ENCODE data around the gene HEATR1. TPM values are rescaled to one million over a fixed set of nuclear protein-coding genes. Genes with fewer than 3 reads are reported as not detected.
"Not testable (repeated sequence)": the region's sequence is repeated elsewhere in the genome, so short reads cannot be mapped to it uniquely, and the experiment has no call there.

HEATR1 gene
- total RNA-seq, 1 donor from 2014 or later = 33.3 TPM

- Mint-ChIP-seq H3K9me3 (ENCODE audit: unreplicated experiment) (peaks cover 6% of the 10 kb centered on the region), H3K4me3 (ENCODE audit: unreplicated experiment) (no peak overlapping the region), H3K36me3 (ENCODE audit: low read depth, unreplicated experiment) (peaks cover 5% of the 10 kb centered on the region), H3K4me1 (ENCODE audit: unreplicated experiment) (no peaks in the 10 kb centered on the region), H3K27ac (ENCODE audit: unreplicated experiment) (no peak overlapping the region), H3K27me3 (ENCODE audit: unreplicated experiment) (peaks cover 3% of the 10 kb centered on the region)
- DNase-seq (ENCODE audit: low spot score) = no peak
- TF ChIP-seq, protein P1, sequence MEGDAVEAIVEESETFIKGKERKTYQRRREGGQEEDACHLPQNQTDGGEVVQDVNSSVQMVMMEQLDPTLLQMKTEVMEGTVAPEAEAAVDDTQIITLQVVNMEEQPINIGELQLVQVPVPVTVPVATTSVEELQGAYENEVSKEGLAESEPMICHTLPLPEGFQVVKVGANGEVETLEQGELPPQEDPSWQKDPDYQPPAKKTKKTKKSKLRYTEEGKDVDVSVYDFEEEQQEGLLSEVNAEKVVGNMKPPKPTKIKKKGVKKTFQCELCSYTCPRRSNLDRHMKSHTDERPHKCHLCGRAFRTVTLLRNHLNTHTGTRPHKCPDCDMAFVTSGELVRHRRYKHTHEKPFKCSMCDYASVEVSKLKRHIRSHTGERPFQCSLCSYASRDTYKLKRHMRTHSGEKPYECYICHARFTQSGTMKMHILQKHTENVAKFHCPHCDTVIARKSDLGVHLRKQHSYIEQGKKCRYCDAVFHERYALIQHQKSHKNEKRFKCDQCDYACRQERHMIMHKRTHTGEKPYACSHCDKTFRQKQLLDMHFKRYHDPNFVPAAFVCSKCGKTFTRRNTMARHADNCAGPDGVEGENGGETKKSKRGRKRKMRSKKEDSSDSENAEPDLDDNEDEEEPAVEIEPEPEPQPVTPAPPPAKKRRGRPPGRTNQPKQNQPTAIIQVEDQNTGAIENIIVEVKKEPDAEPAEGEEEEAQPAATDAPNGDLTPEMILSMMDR (IDR thresholded peaks at IDR 0.05; ENCODE audit: unreplicated experiment) = no peak
These were observed 15.1 kb upstream of the HEATR1 start for GRCh38 chr1:236619398-236619797.

DNA sequence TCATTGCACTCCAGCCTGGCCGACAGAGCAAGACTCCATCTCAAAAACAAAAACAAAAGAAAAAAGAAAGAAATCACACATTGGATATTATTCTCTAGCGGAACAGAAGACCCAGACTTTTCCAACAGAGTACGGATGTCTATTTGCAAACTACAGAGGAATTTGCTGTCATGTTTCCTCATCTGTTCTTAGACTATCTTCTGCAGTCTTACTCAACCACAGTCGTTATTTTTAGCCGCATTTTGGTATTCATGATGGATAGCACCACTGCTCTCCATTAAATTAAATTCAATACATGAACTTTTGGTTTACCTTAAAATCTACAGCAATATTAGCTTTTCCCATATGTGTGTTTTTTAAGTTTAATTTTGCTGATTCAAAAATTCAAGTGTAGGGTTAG, 14.2 kb upstream of the HEATR1 start:
- H3K36me3 Mint-ChIP-seq (ENCODE audit: low read depth, unreplicated experiment) = peaks cover 5% of the 10 kb centered on the region
- peaks cover 6% of the 10 kb centered on the region for H3K9me3 Mint-ChIP-seq (ENCODE audit: unreplicated experiment)
- no peaks in the 10 kb centered on the region for H3K4me1 Mint-ChIP-seq (ENCODE audit: unreplicated experiment)
- H3K27me3 Mint-ChIP-seq (ENCODE audit: unreplicated experiment) = peaks cover 3% of the 10 kb centered on the region
- H3K4me3 Mint-ChIP-seq (ENCODE audit: unreplicated experiment) = no peak overlapping the region
- TF ChIP-seq, protein P1 (IDR thresholded peaks at IDR 0.05; ENCODE audit: unreplicated experiment) = no peak
- no peak overlapping the region for H3K27ac Mint-ChIP-seq (ENCODE audit: unreplicated experiment)
- no peak for DNase-seq (ENCODE audit: low spot score)

DNA sequence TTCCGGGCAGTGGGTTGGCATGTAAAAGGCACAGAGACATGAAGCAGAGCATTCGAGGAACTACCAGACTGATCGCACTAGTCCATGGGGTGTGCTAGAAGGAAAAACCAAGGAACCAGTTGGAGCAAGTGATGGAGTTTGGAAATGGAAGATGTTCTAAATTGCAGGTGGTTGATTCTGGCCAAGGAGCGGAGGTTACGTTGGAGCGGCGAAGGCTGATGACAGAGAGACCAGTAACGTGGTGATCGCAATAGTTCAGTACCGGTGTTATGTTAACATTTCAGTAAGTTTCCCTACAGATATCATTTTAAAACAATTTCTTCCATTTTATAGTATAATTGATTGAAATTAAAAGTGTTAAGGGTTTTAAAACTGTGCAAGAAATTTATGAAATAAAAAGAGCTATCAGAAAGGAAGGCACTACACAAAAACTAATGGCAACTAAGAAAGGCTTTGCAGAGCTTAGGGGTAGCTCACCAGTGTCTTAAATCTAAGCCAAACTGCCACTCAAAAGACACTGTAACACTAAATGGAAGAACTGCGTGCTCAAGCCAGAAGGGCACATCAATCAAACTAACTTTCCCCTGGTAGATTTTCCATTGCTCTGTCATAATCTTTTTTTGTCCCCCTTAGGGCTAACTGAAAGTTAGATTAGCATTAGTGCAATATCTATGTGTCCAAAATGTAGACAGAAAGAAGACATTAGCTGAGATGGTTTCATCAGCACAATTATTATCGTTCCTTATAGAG, 11.3 kb upstream of the HEATR1 start:
- H3K4me3 Mint-ChIP-seq (ENCODE audit: unreplicated experiment) = no peak overlapping the region
- TF ChIP-seq, protein P1 (IDR thresholded peaks at IDR 0.05; ENCODE audit: unreplicated experiment) = no peak

DNA sequence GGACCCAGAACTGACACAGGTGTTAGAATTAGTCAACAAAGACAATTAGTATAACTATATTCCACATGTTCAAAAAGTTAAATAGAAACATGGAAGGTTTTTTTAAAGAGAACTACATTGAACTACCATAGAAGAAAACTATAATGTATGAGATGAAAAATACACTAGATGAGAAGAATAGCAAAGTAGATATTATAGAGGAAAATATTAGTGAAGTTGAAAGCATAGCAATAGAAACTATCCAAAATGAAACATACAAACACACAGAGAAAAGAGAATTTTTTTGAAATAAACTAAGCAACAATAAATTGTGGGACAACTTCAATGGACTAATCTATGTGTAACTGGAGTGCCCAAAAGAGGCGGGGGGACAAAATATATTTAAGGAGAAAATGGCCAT, 8.0 kb upstream of the HEATR1 start:
- Mint-ChIP-seq H3K4me1 (ENCODE audit: unreplicated experiment) (no peaks in the 10 kb centered on the region), H3K4me3 (ENCODE audit: unreplicated experiment) (no peak overlapping the region), H3K27ac (ENCODE audit: unreplicated experiment) (no peak overlapping the region), H3K9me3 (ENCODE audit: unreplicated experiment) (no peaks in the 10 kb centered on the region), H3K36me3 (ENCODE audit: low read depth, unreplicated experiment) (no peaks in the 10 kb centered on the region), H3K27me3 (ENCODE audit: unreplicated experiment) (peaks cover 3% of the 10 kb centered on the region)
- TF ChIP-seq, protein P1 (IDR thresholded peaks at IDR 0.05; ENCODE audit: unreplicated experiment) = no peak
- no peak for DNase-seq (ENCODE audit: low spot score)

More for the DNA sequence above, 11.3 kb upstream of the HEATR1 start:
- Mint-ChIP-seq H3K4me1 (ENCODE audit: unreplicated experiment) (no peaks in the 10 kb centered on the region), H3K27me3 (ENCODE audit: unreplicated experiment) (peaks cover 3% of the 10 kb centered on the region), H3K27ac (ENCODE audit: unreplicated experiment) (no peak overlapping the region), H3K36me3 (ENCODE audit: low read depth, unreplicated experiment) (no peaks in the 10 kb centered on the region), H3K9me3 (ENCODE audit: unreplicated experiment) (no peaks in the 10 kb centered on the region)
- no peak for DNase-seq (ENCODE audit: low spot score)

DNA sequence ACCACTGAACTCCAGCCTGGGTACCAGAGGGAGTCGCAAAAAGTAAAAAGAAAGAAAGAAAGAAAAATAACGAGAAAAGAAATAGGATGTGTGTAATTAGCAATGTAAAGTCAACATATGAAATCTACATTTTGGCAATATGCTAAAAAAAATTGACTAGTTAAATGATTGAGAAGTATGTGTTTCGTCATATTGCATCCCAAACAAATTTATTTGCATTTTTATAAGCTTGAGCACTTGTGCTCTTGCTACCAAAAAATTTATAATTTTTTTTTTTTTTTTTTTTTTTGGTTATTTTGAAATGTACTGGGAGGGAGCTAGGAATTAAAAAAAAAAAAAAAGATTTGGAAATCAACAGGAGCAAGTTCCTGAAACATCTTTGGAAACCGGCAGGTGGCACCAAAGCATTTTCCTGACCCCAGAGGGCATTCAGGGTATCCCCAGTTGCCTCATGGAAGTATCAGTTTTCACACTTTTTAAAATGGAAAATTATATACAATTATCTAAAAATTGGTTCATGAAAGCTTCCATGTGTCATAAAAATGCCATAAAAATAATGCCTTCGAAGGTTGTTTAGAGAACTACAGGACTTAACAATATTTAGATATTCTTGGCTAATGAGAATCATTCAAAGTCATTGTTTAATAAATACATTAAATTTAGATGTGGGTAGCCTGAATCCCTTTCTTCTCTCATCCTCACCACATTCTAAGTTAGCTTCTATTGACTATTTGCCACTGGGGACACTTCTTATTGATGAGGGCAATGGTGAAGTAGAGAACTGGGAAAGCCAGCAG, 4.8 kb upstream of the HEATR1 start:
- Mint-ChIP-seq H3K9me3 (ENCODE audit: unreplicated experiment) (no peaks in the 10 kb centered on the region), H3K27me3 (ENCODE audit: unreplicated experiment) (peaks cover 6% of the 10 kb centered on the region), H3K4me3 (ENCODE audit: unreplicated experiment) (no peak overlapping the region), H3K4me1 (ENCODE audit: unreplicated experiment) (peaks cover 3% of the 10 kb centered on the region), H3K36me3 (ENCODE audit: low read depth, unreplicated experiment) (no peaks in the 10 kb centered on the region), H3K27ac (ENCODE audit: unreplicated experiment) (no peak overlapping the region)
- TF ChIP-seq, protein P1 (IDR thresholded peaks at IDR 0.05; ENCODE audit: unreplicated experiment) = peak; percentile 53
- DNase-seq (ENCODE audit: low spot score) = peak; percentile 77

GRCh38 chr1:236607597-236607996, 3.3 kb upstream of the HEATR1 start:
- not testable (repeated sequence) for H3K4me3 Mint-ChIP-seq (ENCODE audit: unreplicated experiment); DNase-seq (ENCODE audit: low spot score); H3K27me3 Mint-ChIP-seq (ENCODE audit: unreplicated experiment); H3K9me3 Mint-ChIP-seq (ENCODE audit: unreplicated experiment); H3K36me3 Mint-ChIP-seq (ENCODE audit: low read depth, unreplicated experiment); H3K27ac Mint-ChIP-seq (ENCODE audit: unreplicated experiment)
- H3K4me1 Mint-ChIP-seq (ENCODE audit: unreplicated experiment) = peaks cover 11% of the 10 kb centered on the region

Data from endothelial cell (in vitro differentiated cells).